H1 (cell line): ENCODE measurements around the gene CXCL16. TPM values are rescaled to one million over a fixed set of nuclear protein-coding genes. Genes with fewer than 3 reads are reported as not detected.

Source experiments
- CTCF ChIA-PET: fragments of 300-600 bp; sonication (Branson Sonifier 250); formaldehyde crosslinking; loops from one replicate; lab custom pipeline; 2021; ENCODE audit not compliant: partially characterized antibody; lab: Charles Lee
- POLR2A ChIA-PET: fragments of 300-600 bp; sonication (Branson Sonifier 250); formaldehyde crosslinking; loops from one replicate; lab custom pipeline; 2021; ENCODE audit warnings: inconsistent platforms; ENCODE audit not compliant: partially characterized antibody; lab: Charles Lee
- DNase-seq, 2 experiments: peaks; one replicate each; pipeline versions ENCODE4 v3.0.0 to v3.0.0-alpha.2; 2010 to 2022; ENCODE audit warnings: low spot score in 2 of 2, low read depth in 1 of 2, mixed read lengths in 1 of 2
- FAIRE-seq: peaks from 2 replicates; lab custom pipeline; 2011; peaks lifted over from hg19 to GRCh38; lab: Jason Lieb, UNC
- H2AFZ ChIP-seq: 2 replicates; pipeline ENCODE4 v1.8.1; 2012; ENCODE audit warnings: low read length, inconsistent platforms
- H2AK5ac ChIP-seq: 2 replicates; pipeline ENCODE4 v1.6.1; 2013; ENCODE audit warnings: low read depth, low read length
- H2BK120ac ChIP-seq: replicated peaks from 2 replicates; pipeline ENCODE3; 2013; ENCODE audit warnings: low read depth, low read length, inconsistent platforms
- H2BK12ac ChIP-seq: 2 replicates; pipeline ENCODE4 v1.6.1; 2013; ENCODE audit warnings: low read depth, low read length
- H2BK15ac ChIP-seq: 2 replicates; pipeline ENCODE4 v1.6.1; 2013; ENCODE audit warnings: low read length
- H2BK20ac ChIP-seq: 2 replicates; pipeline ENCODE4 v1.6.1; 2013; ENCODE audit warnings: low read length
- H2BK5ac ChIP-seq: 2 replicates; pipeline ENCODE4 v1.6.1; 2013; ENCODE audit warnings: low read depth, low read length
- H3K14ac ChIP-seq: 2 replicates; pipeline ENCODE4 v1.6.1; 2013; ENCODE audit warnings: inconsistent platforms; ENCODE audit not compliant: insufficient read length
- H3K18ac ChIP-seq: 2 replicates; pipeline ENCODE4 v1.6.1; 2013; ENCODE audit warnings: low read length; ENCODE audit errors: extremely low read depth
- H3K23ac ChIP-seq: 2 replicates; pipeline ENCODE4 v1.6.1; 2013; ENCODE audit warnings: inconsistent platforms; ENCODE audit not compliant: insufficient read length
- H3K23me2 ChIP-seq: 2 replicates; pipeline ENCODE4 v1.6.1; 2013; ENCODE audit warnings: low read depth, low read length
- H3K27ac ChIP-seq: 2 replicates; pipeline ENCODE4 v1.6.1; 2011; ENCODE audit warnings: low read depth, low read length, inconsistent platforms
- H3K27me3 ChIP-seq, 4 experiments: replicated peaks in 1 of 4; 1 replicate in 1 of 4; 2 replicates in 3 of 4; pipeline versions ENCODE4 v1.6.1 to v1.8.1; 2011 to 2013; ENCODE audit warnings: low read length in 3 of 4, mild to moderate bottlenecking in 3 of 4, inconsistent platforms in 2 of 4, mixed read lengths in 2 of 4, moderate library complexity in 1 of 4; ENCODE audit not compliant: control insufficient read depth in 3 of 4, insufficient read depth in 3 of 4; ENCODE audit errors: extremely low read depth in 1 of 4
- H3K36me3 ChIP-seq, 4 experiments: 2 replicates each; pipeline versions ENCODE4 v1.6.1 to v1.8.1; 2011 to 2013; ENCODE audit warnings: mild to moderate bottlenecking in 4 of 4, low read length in 3 of 4, moderate library complexity in 2 of 4, control low read depth in 1 of 4, inconsistent platforms in 1 of 4; ENCODE audit not compliant: insufficient read depth in 4 of 4, control insufficient read depth in 2 of 4
- H3K4ac ChIP-seq: replicated peaks from 2 replicates; pipeline ENCODE3; 2013; ENCODE audit warnings: low read length, low read depth, mixed read lengths, inconsistent platforms; ENCODE audit not compliant: insufficient read length
- H3K4me1 ChIP-seq, 4 experiments: replicated peaks in 1 of 4; 1 replicate in 1 of 4; 2 replicates in 3 of 4; pipeline versions ENCODE4 v1.6.1 to v1.8.1; 2011 to 2013; ENCODE audit warnings: low read length in 3 of 4, inconsistent platforms in 2 of 4, mixed read lengths in 1 of 4; ENCODE audit not compliant: insufficient read depth in 4 of 4, control insufficient read depth in 3 of 4
- H3K4me2 ChIP-seq, 2 experiments: 2 replicates each; pipeline versions ENCODE4 v1.6.1 to v1.8.1; 2011 to 2013; ENCODE audit warnings: low read depth in 2 of 2, low read length in 2 of 2, control low read depth in 1 of 2, inconsistent platforms in 1 of 2, mild to moderate bottlenecking in 1 of 2; ENCODE audit not compliant: insufficient read depth in 1 of 2
- H3K4me3 ChIP-seq, 4 experiments: fragments of 200-600, 300-600 bp in 1 of 4; sonication (generic), shearing (Covaris generic), sonication (Bioruptor Twin) in 1 of 4; 2 replicates each; pipeline versions ENCODE4 v1.5.1 to v1.8.1; 2011 to 2016; ENCODE audit warnings: low read length in 4 of 4, low read depth in 3 of 4, control low read depth in 2 of 4, inconsistent platforms in 2 of 4, mild to moderate bottlenecking in 2 of 4, mixed read lengths in 1 of 4, moderate library complexity in 1 of 4; ENCODE audit not compliant: insufficient read depth in 2 of 4; ENCODE audit errors: extremely low read depth in 1 of 4
- H3K56ac ChIP-seq: replicated peaks from 2 replicates; pipeline ENCODE3; 2013; ENCODE audit warnings: low read depth, mild to moderate bottlenecking, mixed read lengths, low read length, inconsistent platforms; ENCODE audit not compliant: insufficient read length
- H3K79me1 ChIP-seq: 2 replicates; pipeline ENCODE4 v1.6.1; 2013; ENCODE audit warnings: low read depth, low read length, control low read depth
- H3K79me2 ChIP-seq, 2 experiments: 2 replicates each; pipeline versions ENCODE4 v1.6.1 to v1.8.1; 2012 to 2013; ENCODE audit warnings: low read length in 2 of 2, mild to moderate bottlenecking in 2 of 2, inconsistent platforms in 1 of 2; ENCODE audit not compliant: insufficient read depth in 2 of 2, control insufficient read depth in 1 of 2
- H3K9ac ChIP-seq, 4 experiments: replicated peaks in 1 of 4; 1 replicate in 1 of 4; 2 replicates in 3 of 4; pipeline versions ENCODE4 v1.6.1 to v1.8.1; 2011 to 2013; ENCODE audit warnings: low read depth in 3 of 4, low read length in 3 of 4, control low read depth in 2 of 4, mild to moderate bottlenecking in 2 of 4, moderate library complexity in 2 of 4, inconsistent platforms in 1 of 4; ENCODE audit errors: extremely low read depth in 1 of 4
- H3K9me3 ChIP-seq, 2 experiments: 2 replicates each; pipeline versions ENCODE4 v1.6.1 to v1.8.1; 2012 to 2013; ENCODE audit warnings: mild to moderate bottlenecking in 2 of 2, moderate library complexity in 2 of 2, control low read depth in 1 of 2, inconsistent platforms in 1 of 2, low read depth in 1 of 2, low read length in 1 of 2, mixed read lengths in 1 of 2; ENCODE audit not compliant: insufficient read depth in 2 of 2
- H4K20me1 ChIP-seq, 2 experiments: replicated peaks in 1 of 2; 2 replicates each; pipeline versions ENCODE3 to v1.8.1; 2011 to 2013; ENCODE audit warnings: inconsistent platforms in 2 of 2, low read length in 2 of 2, mild to moderate bottlenecking in 1 of 2; ENCODE audit not compliant: insufficient read depth in 2 of 2, control insufficient read depth in 1 of 2
- H4K5ac ChIP-seq: 2 replicates; pipeline ENCODE4 v1.6.1; 2013; ENCODE audit warnings: low read length, low read depth, mixed read lengths, inconsistent platforms; ENCODE audit not compliant: insufficient read length
- H4K8ac ChIP-seq: 2 replicates; pipeline ENCODE4 v1.8.0; 2013; ENCODE audit warnings: mild to moderate bottlenecking, moderate library complexity, low read length, inconsistent platforms; ENCODE audit not compliant: insufficient read depth; ENCODE audit errors: extremely low read depth
- H4K91ac ChIP-seq: replicated peaks from 2 replicates; pipeline ENCODE3; 2013; ENCODE audit warnings: low read length, mixed read lengths, inconsistent platforms; ENCODE audit not compliant: insufficient read length
- ASH2L ChIP-seq: fragments of 200-600, 300-600 bp; sonication (generic); IDR thresholded peaks from one replicate; pipeline ENCODE4 v1.7.1; 2017; ENCODE audit warnings: low read length
- BACH1 ChIP-seq: IDR thresholded peaks from 2 replicates; pipeline ENCODE4 v1.6.1; 2012; ENCODE audit warnings: low read length, improper control_type of control experiment
- BCL11A ChIP-seq, 2 experiments: IDR thresholded peaks; one replicate each; pipeline ENCODE4 v1.6.1; 2011; ENCODE audit warnings: low read depth in 2 of 2, low read length in 2 of 2, mild to moderate bottlenecking in 2 of 2
- CTCF ChIP-seq, 3 experiments: IDR thresholded peaks; 1 replicate in 2 of 3; 2 replicates in 1 of 3; pipeline versions ENCODE4 v1.5.1 to v1.6.1; 2011; ENCODE audit warnings: low read length in 3 of 3, mild to moderate bottlenecking in 3 of 3, inconsistent platforms in 2 of 3, low read depth in 1 of 3, moderate library complexity in 1 of 3; ENCODE audit not compliant: insufficient read depth in 1 of 3; ENCODE audit errors: control extremely low read depth in 1 of 3
- JUND ChIP-seq: IDR thresholded peaks from 2 replicates; pipeline ENCODE4 v1.6.1; 2011; ENCODE audit warnings: mild to moderate bottlenecking, improper control_type of control experiment, low read length
- MAFK ChIP-seq: IDR thresholded peaks from 2 replicates; pipeline ENCODE4 v1.6.1; 2012; ENCODE audit warnings: low read depth, mild to moderate bottlenecking, improper control_type of control experiment, low read length
- NRF1 ChIP-seq: IDR thresholded peaks from 2 replicates; pipeline ENCODE4 v1.6.1; 2011; ENCODE audit warnings: mild to moderate bottlenecking, low read depth, low read length, improper control_type of control experiment
- POLR2A ChIP-seq, 2 experiments: IDR thresholded peaks; 1 replicate in 1 of 2; 2 replicates in 1 of 2; pipeline ENCODE4 v1.6.1; 2011; ENCODE audit warnings: low read depth in 2 of 2, low read length in 2 of 2, mild to moderate bottlenecking in 2 of 2; ENCODE audit errors: control extremely low read depth in 1 of 2
- RNF2 ChIP-seq: fragments of 200-900, 300-1000 bp; sonication (generic); IDR thresholded peaks from 2 replicates; pipeline ENCODE4 v1.7.1; 2016; ENCODE audit warnings: borderline replicate concordance, low read depth, mild to moderate bottlenecking, antibody characterized with exemption, low read length; ENCODE audit not compliant: poor library complexity, severe bottlenecking; ENCODE audit errors: missing control alignments
- TAF7 ChIP-seq: optimal IDR thresholded peaks from 2 replicates; pipeline ENCODE3; 2011; ENCODE audit warnings: low read depth, mild to moderate bottlenecking, inconsistent platforms, low read length, moderate library complexity, borderline replicate concordance
- WGBS, 2 experiments: shearing (Covaris generic) in 1 of 2; methylation state at CpG; one replicate each; pipeline versions ENCODE4 v1.1.6 to v1.1.7; 2013 to 2015; ENCODE audit warnings: low lambda C conversion rate in 2 of 2, mixed read lengths in 2 of 2, inconsistent platforms in 1 of 2, low coverage in 1 of 2, missing lambda C conversion rate in 1 of 2; ENCODE audit not compliant: insufficient replicate concordance in 2 of 2, insufficient coverage in 1 of 2, insufficient read length in 1 of 2; ENCODE audit errors: extremely low coverage in 1 of 2, missing lambda C conversion rate in 1 of 2; 5-methylcytosine and 5-hydroxymethylcytosine counted together
- polyA plus RNA-seq, 7 experiments: library from polyadenylated mRNA; depleted of rRNA in 3 of 7; stranded (reverse) in 5 of 7; unstranded in 2 of 7; fragments of >200 nt in 5 of 7; fragments of 200-250 nt in 2 of 7; gene quantifications; 1 replicate in 5 of 7; 2 replicates in 1 of 7; 4 replicates in 1 of 7; pipeline versions ENCODE4 v1.2.1 to v1.2.3, GENCODE V29; 2011 to 2013; ENCODE audit warnings: missing spikeins in 2 of 7, mixed read lengths in 2 of 7
- total RNA-seq: library from RNA; stranded (reverse); fragmentation: NEBNext Ultra II Directional; extraction: Animal tissue kit (Norgen Biotek cat#: 25700); gene quantifications from 2 replicates; pipeline ENCODE4 v1.2.1, GENCODE V29; 2021

The CXCL16 gene
- total and polyA plus RNA-seq, 2 of the 8 experiments (the other 6 are each of a cell fraction or from before 2014, with no cell fraction given), result 3.5 to 4.8 TPM

- Histone ChIP-seq H3K4ac (no peak overlapping the region), H3K18ac (no peak overlapping the region), H4K8ac (no peak overlapping the region), H2AK5ac (no peak overlapping the region), H3K36me3 (no peaks in the 10 kb centered on the region), H2BK20ac (no peak overlapping the region), H3K4me3 (no peak overlapping the region), H4K91ac (no peak overlapping the region), H3K4me2 (no peak overlapping the region), H3K23me2 (no peaks in the 10 kb centered on the region; the same call in 1 of the 2 replicates), H3K9me3 (no peaks in the 10 kb centered on the region), H3K27me3 (0 out of 7 replicates have a peak, but pooled peaks cover 0 to 2% (median 0%) of the 10 kb centered on the region in 4 experiments), H2BK15ac (no peak overlapping the region), H3K79me1 (no peaks in the 10 kb centered on the region), H4K5ac (no peak overlapping the region), H3K79me2 (no peaks in the 10 kb centered on the region), H2BK120ac (no peak overlapping the region), H2BK12ac (no peak overlapping the region), H3K23ac (no peak overlapping the region), H2AFZ (no peak overlapping the region), H3K14ac (no peak overlapping the region), H2BK5ac (no peak overlapping the region), H3K9ac (no peak overlapping the region), H3K56ac (no peak overlapping the region), H3K4me1 (no peaks in the 10 kb centered on the region), H3K27ac (no peak overlapping the region), H4K20me1 (no peaks in the 10 kb centered on the region)
- WGBS, 2 experiments, result 86% methylated on average over 9 of the region's 9 CpGs; no CpG with 5 or more reads in 1 of the 2 experiments
- no peak for FAIRE-seq
- no peak for DNase-seq
- ChIA-PET CTCF (interaction anchor here (0.7 to 3.8 kb wide), 8 partner anchors 9 to 529 kb away, joined by 3 to 16 read pairs (median 4); partner anchors contain the start of genes CHRNE, GLTPD2 and VMO1), POLR2A (interaction anchor here (0.7 to 1.6 kb wide), 3 partner anchors 31 to 122 kb away, joined by 3 to 4 read pairs (median 4); partner anchors contain the start of genes C17orf107 and MED11)
- TF ChIP-seq RNF2, result no peak
- TF ChIP-seq NRF1, result no peak
- TF ChIP-seq ASH2L, result no peak
- TF ChIP-seq CTCF (IDR thresholded peaks at IDR 0.05; ENCODE audit: control extremely low read depth in 1 of 3, insufficient read depth in 1 of 3, low read depth in 1 of 3, low read length in 3 of 3), result no peak
- no peak for TF ChIP-seq JUND
- TF ChIP-seq TAF7, result no peak
- TF ChIP-seq MAFK, result no peak
- no peak for TF ChIP-seq POLR2A (IDR thresholded peaks at IDR 0.05; ENCODE audit: control extremely low read depth in 1 of 2, low read depth in 2 of 2, low read length in 2 of 2)
- TF ChIP-seq BCL11A (IDR thresholded peaks at IDR 0.05; ENCODE audit: low read depth in 2 of 2, low read length in 2 of 2), result no peak
- no peak for TF ChIP-seq BACH1
Measured at GRCh38 chr17:4777969-4778760, 38.4 kb upstream of the CXCL16 start.
